Suppressor macrophage treated with lipopolysaccharide for 4 hours (primary cell): ENCODE measurements around the gene ENKD1.
"Not testable (repeated sequence)": the region's sequence is repeated elsewhere in the genome, so short reads cannot be mapped to it uniquely, and the experiment has no call there.

Experiments used
- DNase-seq: peaks from one replicate; pipeline ENCODE4 v3.0.0-alpha.2; 2020

ENKD1 gene

GRCh38 chr16:67666559-67667452 is at the start of gene ENKD1, which contains the start of gene C16orf86:
Gene ENKD1, minus strand, starts transcription at chr16:67666750. Its CDS starts 308 bp downstream, at chr16:67666442.
Gene C16orf86, plus strand, starts transcription at chr16:67666814. Its CDS starts 157 bp downstream, at chr16:67666971.
- peak; percentile 88 for DNase-seq

- DNase-seq = no peak
Observed at GRCh38 chr16:67716097-67716496, 49.5 kb upstream of the ENKD1 start.

GRCh38 chr16:67714522-67714921 is 48.0 kb upstream of the ENKD1 start:
- no peak for DNase-seq

- no peak for DNase-seq
Observed at GRCh38 chr16:67713647-67714273, 47.2 kb upstream of the ENKD1 start.

GRCh38 chr16:67710607-67711006 is 44.1 kb upstream of the ENKD1 start:
- DNase-seq = no peak

GRCh38 chr16:67709050-67709449 is 42.5 kb upstream of the ENKD1 start:
- no peak for DNase-seq

- no peak for DNase-seq
Observed at GRCh38 chr16:67708368-67708771, 41.8 kb upstream of the ENKD1 start.

GRCh38 chr16:67707790-67708189 is 41.2 kb upstream of the ENKD1 start:
- DNase-seq = no peak

GRCh38 chr16:67707210-67707609 is 40.7 kb upstream of the ENKD1 start:
- no peak for DNase-seq

GRCh38 chr16:67704110-67704509 is 37.6 kb upstream of the ENKD1 start:
- DNase-seq = no peak

- DNase-seq = no peak
Observed at GRCh38 chr16:67703626-67704025, 37.1 kb upstream of the ENKD1 start.

- DNase-seq = no peak
Observed at GRCh38 chr16:67702130-67702529, 35.6 kb upstream of the ENKD1 start.

- no peak for DNase-seq
Observed at GRCh38 chr16:67701420-67701819, 34.9 kb upstream of the ENKD1 start.

GRCh38 chr16:67699265-67699664 is 32.7 kb upstream of the ENKD1 start:
- no peak for DNase-seq

GRCh38 chr16:67697422-67698185 is 31.1 kb upstream of the ENKD1 start:
- no peak for DNase-seq

- no peak for DNase-seq
Observed at GRCh38 chr16:67694611-67695010, 28.1 kb upstream of the ENKD1 start.

GRCh38 chr16:67693517-67694285 is 27.2 kb upstream of the ENKD1 start:
- not testable (repeated sequence) for DNase-seq

- DNase-seq = no peak
Observed at GRCh38 chr16:67685388-67686112, 19.0 kb upstream of the ENKD1 start.

- no peak for DNase-seq
Observed at GRCh38 chr16:67683767-67684166, 17.2 kb upstream of the ENKD1 start.

GRCh38 chr16:67679935-67680897 is 13.7 kb upstream of the ENKD1 start:
- no peak for DNase-seq
